SK-MEL-5 (cell line): ENCODE results near the gene MS4A15. TPM values are rescaled to one million over a fixed set of nuclear protein-coding genes. Genes with fewer than 3 reads are reported as not detected.
"Not testable (repeated sequence)": the region's sequence is repeated elsewhere in the genome, so short reads cannot be mapped to it uniquely, and the experiment has no call there.

Experiments used
- DNase-seq: peaks from one replicate; pipeline ENCODE4 v3.0.0-alpha.2; 2016; ENCODE audit warnings: low read depth, low spot score
- in situ Hi-C: cut with HindIII; loops from 2 replicates; pipeline ENCODE4 v1.10.0; 2016; ENCODE audit warnings: low sequenced_read_pairs, high pct_unique_total_duplicates, low pct_unique_long_range_greater_than_20kb
- polyA plus RNA-seq, 2 experiments: library from polyadenylated mRNA; depleted of rRNA; stranded (reverse); fragments of >200 nt; gene quantifications; 2 replicates each; pipeline ENCODE4 v1.2.3, GENCODE V29; 2015
- total RNA-seq: library from RNA; depleted of rRNA; stranded (reverse); fragments of >200 nt; shearing (Covaris generic); gene quantifications from 2 replicates; pipeline ENCODE4 v1.2.3, GENCODE V29; 2014; rRNA removed

MS4A15 gene, protein sequence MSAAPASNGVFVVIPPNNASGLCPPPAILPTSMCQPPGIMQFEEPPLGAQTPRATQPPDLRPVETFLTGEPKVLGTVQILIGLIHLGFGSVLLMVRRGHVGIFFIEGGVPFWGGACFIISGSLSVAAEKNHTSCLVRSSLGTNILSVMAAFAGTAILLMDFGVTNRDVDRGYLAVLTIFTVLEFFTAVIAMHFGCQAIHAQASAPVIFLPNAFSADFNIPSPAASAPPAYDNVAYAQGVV
- total RNA-seq = not detected in 2 replicates
- polyA plus RNA-seq (2015; cell fraction: cytosol; rRNA removed) = not detected in 2 replicates
- not detected in 2 replicates for polyA plus RNA-seq (2015; cell fraction: nucleus; rRNA removed)

DNA sequence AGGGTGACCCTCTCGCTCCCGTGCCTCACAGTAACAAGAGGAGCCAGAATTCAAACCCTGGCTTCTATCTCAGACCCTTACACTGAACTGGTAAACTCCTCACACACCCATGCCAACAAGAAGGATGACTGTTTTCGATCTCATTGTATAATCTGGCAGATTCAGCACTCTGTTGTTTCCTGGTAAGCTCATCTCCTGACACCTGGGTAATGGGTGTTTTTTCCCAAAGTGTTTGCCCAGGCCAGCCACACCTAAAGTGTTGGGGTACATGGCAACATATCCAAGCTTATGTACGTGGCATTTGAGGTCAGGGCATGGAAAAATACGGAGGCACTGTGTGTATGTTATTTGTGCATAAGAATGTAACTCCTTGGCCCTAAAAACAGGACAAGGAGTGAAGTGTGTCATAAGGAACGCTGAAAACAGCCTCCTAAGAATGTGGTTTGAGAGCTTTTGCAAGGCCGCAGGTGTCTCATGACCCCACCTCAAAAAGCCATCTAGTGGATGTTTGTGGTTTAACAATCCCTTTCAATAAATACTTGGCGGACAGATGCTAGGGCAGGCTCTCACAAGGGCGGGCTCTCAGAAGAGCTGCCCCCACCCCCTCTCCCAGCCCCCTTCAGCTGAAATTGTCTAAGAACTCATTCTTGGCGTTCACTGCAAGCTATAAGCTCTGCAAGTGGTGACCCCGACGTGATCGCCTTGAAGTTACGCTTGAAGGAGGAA lies at the start of gene MS4A15:
MS4A15 (plus strand) TSS at position 561 of the 726 bp plus-strand sequence. CDS start 6,867 bp downstream, outside the sequence.
- in situ Hi-C loops = no loop called here
- DNase-seq = peak; percentile 58

DNA sequence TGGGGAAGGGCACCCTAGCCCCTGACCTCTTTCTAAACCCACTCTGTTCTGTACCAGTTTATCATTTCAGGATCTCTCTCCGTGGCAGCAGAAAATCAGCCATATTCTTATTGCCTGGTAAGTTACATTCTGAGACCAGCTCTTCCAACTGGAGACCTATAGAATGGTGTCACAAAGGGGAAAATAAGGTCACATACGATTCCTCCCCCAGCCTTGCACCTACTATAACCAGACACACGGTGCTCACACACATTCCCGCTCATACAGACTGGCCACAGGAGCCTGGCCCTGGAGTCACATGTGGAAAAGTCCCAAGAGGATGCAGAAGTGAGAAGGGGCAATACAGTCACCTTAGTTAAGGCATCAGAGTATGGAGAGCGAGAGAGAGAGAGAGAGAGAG lies 49.7 kb upstream of the MS4A15 start:
- in situ Hi-C loops = no loop called here
- DNase-seq = no peak

DNA sequence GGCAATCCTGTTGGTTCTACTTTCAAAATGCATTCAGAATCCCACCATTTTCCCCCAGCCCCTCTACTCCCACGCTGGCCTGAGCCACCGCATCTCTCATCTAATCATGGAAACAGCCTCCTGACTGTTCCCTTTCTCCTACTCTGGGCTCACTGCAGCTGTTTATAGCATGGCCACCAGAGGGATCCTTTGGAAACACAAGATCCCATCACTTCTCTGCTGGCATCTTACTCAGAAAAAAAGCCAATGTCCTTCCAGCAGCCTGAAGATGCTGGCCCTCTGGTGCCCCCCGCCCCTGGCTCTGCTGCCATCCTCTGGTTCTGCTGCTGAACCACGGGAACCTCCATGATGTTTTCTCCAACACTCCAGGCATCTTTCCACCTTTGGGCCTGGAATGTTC lies 46.2 kb upstream of the MS4A15 start:
- peak; percentile 56 for DNase-seq
- in situ Hi-C loops = no loop called here

DNA sequence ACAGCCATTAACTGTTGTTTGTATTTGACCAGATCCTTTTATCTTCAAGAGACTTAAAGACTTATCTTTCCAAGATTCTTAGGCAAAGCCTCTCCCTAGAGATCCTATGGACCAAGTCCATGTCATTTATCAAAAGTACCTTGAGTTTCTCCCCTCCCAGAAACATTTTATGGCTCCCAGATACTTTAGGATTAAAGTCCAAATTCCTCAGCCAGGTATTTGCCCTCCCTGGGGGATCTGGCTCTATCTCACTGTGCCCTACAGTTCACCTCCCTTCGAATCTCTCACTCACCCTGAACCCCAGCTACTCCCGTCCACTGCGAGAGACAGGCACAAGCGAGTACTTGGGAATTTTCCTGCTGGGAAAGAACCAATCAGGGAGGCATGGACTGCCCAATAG lies 45.4 kb upstream of the MS4A15 start:
- no peak for DNase-seq
- in situ Hi-C loops = no loop called here

DNA sequence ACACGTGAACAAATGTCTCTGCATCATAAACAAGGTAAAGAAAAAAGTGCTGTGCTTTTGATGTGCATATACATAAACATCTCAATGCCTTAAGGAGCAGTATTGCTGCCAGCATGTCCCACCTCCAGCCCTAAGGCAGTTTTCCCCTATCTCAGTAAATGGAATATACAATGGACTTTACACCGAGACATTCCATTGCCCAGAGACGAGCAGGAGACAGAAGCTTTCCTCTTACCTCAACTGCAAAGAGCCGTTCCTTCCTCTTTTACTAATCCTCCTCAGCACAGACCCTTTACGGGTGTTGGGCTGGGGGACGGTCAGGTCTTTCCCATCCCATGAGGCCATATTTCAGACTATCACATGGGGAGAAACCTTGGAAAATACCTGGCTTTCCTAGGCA lies 43.2 kb upstream of the MS4A15 start:
- in situ Hi-C loops, DNase-seq: not testable (repeated sequence)

DNA sequence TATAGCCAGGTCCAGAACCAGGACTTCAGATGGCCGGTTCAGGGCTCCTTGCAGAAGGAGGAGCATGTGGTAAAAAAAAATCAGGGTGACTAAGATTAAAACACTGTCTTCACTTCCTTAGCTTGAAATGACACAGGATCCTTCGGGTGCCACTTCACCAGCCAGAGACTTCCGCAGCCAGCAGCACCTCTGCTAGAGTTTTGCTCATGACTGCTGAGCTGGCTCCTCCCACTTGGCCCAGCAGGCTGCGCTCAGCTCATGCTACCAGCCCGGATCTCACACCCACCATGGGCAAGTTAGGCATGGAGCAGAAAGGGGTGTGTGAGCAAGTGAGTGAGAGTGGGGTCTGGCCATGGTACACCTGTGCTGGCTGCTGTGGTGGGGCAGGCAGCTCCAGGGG lies 38.7 kb upstream of the MS4A15 start:
- no peak for DNase-seq
- in situ Hi-C loops = no loop called here

DNA sequence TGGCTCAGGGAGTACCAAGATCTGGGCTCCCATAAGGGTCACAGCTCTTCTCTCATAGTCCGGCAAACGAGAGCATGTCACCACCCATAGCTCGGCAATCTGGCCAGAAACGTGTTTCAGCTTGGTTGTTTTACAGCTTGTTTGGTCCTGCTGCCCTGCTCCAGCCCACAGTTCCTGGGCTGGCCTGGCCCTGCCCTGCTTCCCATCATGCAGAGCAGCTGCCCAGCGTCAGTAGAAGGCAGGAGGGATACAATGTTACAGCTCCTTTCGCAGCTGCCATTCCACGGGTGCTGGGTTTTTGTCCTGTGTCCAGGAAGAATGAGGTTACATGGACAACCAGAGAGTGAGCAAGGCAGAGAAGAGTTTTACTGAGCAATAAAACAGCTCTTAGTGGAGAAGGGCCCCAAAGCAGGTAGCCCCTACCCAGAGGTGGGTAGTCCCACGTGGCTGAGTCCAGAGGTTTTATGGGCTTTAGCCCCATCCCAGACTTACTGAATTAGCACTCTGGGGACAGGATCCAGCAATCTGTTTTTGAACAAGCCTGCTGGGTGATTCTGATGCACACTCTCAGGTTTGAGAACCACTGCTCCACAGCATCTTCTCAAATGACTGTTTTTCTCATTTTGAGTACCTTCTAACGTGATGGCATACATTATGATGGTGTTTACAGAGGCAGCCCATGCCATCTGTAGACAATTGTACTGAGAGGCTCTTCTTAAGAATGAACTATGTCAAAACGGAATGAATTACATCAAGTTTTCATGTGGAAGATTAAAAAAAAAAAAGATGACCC lies 37.9 kb upstream of the MS4A15 start:
- in situ Hi-C loops = no loop called here
- DNase-seq = no peak

DNA sequence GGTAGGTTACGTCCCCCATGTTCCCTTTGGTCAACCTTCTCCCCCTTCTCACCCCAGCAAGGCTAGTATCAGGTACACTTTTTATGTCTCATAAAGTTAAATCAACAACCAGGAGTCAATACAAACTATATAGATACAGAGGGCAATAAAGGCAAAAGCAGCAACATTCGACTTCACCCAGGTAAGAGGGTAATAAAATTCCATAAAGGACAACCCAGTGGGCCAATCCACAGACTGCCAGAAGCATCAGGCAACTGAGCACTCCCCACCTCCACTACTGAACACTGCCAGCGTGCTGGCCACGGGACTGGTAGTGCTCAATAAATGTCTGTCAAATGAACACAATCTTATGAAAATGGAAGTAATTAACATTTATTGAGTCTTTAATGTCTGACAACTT lies 37.3 kb upstream of the MS4A15 start:
- no peak for DNase-seq
- in situ Hi-C loops = no loop called here

DNA sequence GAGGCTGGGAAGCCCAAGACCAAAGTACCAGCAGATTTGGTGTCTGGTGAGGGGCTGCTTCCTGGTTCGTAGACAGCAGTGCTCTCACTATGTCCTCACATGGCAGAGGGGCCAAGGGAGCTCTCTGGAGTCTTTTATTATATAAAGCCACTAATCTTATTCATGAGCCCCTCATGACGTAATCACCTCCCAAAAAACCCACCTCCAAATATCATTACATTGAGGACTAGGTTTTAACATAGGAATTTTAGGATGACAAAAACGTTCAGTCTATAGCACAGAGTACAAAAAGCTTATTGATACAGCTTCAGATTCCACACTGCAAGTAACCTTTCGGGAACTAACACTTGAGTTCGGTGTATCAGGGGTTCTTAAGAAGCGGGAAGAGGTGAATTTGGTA lies 36.2 kb upstream of the MS4A15 start:
- DNase-seq = no peak
- in situ Hi-C loops = no loop called here

DNA sequence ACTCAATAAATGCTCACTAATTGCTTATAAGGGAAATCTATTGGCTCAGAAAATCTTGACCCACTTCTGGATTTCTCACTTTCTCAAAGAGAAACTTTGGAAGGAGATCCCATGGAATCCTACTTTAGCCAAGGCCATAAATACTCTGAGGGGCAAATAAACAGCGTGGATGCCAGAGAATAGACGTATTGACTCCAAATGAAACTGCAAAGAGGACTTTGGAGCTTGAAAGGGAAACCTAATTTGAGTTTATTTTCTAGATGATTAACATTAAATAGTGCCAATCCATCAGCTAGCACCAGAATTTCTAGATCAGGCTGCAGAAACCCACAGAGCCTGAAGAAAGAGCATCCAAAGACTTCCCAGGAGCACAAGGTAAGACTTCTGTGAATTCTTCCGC lies 32.2 kb upstream of the MS4A15 start, which contains the start of gene MS4A18:
MS4A18 (plus strand) TSS at position 301 of the 400 bp plus-strand sequence.
- DNase-seq = no peak
- in situ Hi-C loops = no loop called here

DNA sequence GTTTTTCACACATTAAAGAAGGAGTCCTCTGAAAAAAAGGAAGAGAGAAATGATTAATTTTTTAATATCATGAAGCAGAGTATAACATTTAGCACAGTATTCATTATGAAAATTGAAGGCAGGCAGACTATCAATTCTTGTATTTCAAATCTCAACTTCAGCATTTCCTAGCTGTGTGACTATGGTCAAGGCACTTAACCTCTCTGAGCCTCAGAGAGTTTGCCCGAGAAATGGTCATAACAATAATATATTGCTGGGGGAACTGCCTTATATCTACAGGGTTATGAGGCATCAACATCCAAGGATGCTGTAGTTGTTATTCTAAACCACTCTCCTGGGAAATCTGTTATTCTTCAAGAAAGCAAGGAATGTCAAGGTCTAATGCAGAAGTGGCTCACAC lies 31.1 kb upstream of the MS4A15 start:
- no peak for DNase-seq
- in situ Hi-C loops = no loop called here

DNA sequence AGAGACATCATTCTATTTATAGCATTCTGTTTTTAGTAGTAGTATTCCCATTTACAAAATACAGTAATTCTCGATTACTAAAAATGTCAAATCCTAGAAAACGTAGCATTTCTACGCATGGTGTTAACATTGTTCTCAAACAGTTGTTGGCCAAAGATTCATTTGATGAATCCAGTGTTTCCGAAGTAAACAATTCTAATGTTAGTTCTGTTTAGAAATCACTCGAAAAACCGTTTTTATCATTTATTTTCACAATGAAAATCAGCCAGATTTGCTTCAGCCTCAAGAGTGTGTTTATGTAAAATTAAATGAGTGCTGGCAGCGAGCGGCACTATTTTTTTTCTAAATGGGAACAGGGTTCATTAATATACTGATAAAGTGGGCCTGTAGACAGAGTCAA lies 25.1 kb upstream of the MS4A15 start:
- in situ Hi-C loops = no loop called here
- no peak for DNase-seq

DNA sequence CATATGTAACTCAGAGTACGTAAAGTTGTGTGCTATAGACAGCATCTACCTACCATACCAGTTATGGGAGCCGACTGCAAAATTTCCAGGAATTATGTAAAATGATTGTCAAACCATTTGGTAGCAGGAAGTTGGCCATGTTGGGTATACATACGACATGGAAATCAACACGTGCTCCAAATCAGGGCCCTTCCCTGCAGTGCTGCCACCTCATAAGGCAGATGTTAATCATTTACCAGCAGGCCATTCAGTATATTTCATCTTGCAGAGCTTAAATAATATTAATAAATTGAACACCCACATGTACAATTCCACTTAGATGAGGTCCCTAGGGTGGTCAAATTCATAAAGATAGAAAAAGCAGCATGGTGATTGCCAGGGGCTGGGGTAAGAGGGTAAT lies 22.4 kb upstream of the MS4A15 start:
- no peak for DNase-seq
- in situ Hi-C loops = no loop called here

DNA sequence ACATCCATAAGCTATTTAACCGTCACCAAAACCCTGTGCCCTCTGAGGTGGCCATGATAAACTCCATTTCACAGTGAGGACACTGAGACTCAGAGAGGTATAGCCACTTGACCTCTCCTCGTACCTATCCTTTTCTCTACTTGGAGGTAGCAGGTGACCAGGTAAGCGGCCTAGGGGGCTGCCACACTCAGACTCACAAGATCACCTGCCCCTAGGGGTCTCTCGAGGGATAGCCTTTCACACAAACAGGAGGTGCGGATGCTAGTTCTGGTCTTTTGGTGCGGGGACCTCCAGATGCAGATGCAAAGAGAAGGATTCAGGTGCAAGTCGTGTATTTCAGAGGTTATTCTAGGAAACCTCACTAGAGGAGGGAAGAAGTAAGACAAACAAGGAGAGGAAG lies 17.6 kb upstream of the MS4A15 start:
- DNase-seq = no peak
- in situ Hi-C loops = no loop called here

DNA sequence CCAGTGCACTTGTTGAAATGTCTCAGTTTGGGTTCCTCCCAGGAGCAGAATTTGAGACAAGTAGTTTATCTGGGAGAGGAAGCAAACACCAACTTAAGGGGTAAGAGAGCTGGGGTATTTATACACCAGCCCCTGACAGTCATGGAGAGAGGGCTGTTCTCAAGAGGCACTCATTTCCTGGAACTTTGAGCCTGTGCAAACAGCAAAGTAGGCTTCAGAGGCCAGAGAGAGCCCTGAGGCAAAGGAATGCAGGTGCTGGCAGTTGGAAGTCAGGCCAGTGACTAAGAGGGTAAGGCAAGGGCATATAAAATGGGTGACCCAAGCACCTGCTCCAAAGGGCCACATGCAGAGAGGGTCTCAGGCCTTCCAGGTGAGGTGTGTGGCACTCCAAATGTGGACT lies 16.1 kb upstream of the MS4A15 start:
- in situ Hi-C loops = no loop called here
- no peak for DNase-seq

DNA sequence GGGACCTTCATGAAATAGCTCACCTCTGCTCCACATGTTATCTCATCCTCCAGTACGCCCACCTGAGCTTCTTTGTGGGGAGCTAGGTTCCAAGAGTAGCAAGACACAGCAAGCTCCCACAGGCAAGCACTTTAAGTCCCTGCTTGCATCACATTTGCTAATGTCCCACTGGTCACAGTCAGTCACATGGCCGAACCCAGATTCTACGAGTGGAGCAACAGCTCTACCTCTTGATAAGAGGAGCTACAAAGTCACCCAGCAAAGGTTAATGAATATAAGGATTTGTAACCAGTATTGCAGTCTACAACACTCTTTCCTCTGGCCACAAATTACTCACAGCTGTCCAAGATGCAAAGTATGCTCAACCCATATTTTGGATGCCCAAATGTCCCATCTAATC lies 15.2 kb upstream of the MS4A15 start:
- in situ Hi-C loops = no loop called here
- no peak for DNase-seq

DNA sequence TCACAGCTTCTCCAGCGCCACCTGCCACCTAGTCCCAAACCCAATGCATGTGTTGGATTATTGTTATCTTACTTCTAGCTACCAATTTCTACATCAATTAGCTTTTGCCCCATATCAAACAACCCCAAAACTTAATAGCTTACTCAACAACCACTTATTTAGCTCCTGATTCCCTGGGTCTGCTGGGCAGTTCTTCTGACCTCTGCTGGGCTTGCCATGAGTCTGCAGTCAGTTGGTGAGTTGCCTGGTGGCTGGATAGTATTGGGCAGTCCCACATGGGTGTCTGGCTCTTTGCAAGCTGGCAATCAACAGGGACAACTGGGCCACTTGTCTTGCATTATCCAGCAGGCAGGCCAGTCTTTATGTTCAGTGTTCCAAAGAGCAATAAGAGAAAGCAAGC lies 13.6 kb upstream of the MS4A15 start:
- in situ Hi-C loops = no loop called here
- peak; percentile 13 for DNase-seq

DNA sequence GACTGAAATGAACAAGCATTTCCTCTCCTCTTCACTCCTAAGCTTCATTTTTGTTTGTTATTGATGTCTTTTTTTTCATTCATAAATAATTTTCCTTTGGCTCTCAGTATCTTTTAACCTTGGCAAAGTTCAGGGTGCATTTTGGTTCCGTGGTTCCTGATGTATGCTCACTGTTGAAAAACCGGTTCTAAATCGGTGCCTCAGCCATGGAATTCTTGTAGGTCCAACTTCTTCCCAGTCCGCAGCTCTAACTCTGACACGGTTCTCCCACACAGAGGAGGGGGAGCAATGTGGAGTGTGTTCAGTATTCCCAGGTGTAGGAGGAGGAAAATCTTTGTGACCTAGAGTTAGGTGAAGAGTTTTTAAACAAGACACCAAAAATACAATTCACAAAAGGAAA lies 12.6 kb upstream of the MS4A15 start:
- in situ Hi-C loops = no loop called here
- no peak for DNase-seq
